IPS-18c (cell line): ENCODE measurements around the gene SMARCA1.

Experiments used
- H3K4me3 ChIP-seq: 2 replicates; pipeline ENCODE4 v1.7.0; 2013; ENCODE audit warnings: low read depth, mild to moderate bottlenecking, low read length, moderate library complexity; ENCODE audit not compliant: insufficient read depth
- H3K9me3 ChIP-seq: one replicate; pipeline ENCODE4 v1.6.1; 2013; ENCODE audit warnings: mild to moderate bottlenecking, low read length, moderate library complexity; ENCODE audit not compliant: control insufficient read depth, insufficient read depth

SMARCA1 gene

GRCh38 chrX:129540722-129541184 is 17.5 kb upstream of the SMARCA1 start:
- Histone ChIP-seq H3K4me3 (peak overlapping the region; percentile 46), H3K9me3 (peaks cover 5% of the 10 kb centered on the region)

GRCh38 chrX:129540068-129540653 is 16.9 kb upstream of the SMARCA1 start, which contains the start of gene OCRL:
TSS of gene OCRL (plus strand) at chrX:129540259. CDS start at chrX:129540440, 181 bp downstream.
- peak within 1 kb of the TSS; percentile 62 for H3K4me3 ChIP-seq
- H3K9me3 ChIP-seq, result peaks cover 5% of the 10 kb centered on the region

DNA sequence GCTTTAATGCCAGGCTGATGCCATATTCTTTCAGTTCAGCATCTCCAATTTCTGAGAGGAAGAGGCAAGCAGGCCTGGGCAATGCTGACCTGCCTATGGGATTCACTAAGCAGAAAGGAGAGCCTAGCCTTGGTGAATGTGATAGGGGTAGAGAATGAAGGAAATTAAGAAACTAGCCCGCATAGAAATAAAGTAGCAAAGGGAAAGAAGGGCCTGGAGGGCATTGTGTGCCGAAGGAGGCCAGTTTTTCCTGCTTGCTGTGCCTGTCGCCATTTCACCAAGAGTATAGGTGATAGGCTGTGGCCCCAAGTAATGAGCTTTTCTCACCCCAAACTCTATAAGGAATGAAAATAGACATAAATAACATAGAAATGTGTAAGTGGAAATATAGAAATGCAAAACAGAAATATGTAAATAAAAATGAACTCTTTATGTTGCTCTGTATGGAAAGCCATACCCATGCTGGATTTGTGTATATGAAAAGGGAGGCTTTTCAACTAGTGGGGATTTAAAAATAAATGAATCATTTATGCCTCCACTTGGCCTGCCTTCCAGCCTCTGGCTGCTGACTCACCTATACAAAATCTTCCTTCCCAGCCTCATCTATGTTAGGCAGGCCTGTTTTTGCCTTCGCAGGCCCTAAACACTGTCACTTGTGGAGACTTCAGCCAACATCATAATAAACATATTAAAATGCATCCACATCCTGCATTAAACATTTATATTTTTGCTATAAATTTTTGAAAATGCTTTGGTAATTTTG is 11.7 kb upstream of the SMARCA1 start:
- Histone ChIP-seq H3K9me3 (peaks cover 4% of the 10 kb centered on the region), H3K4me3 (no peak overlapping the region)

- Histone ChIP-seq H3K9me3 (peaks cover 8% of the 10 kb centered on the region), H3K4me3 (no peak overlapping the region)
Observed at GRCh38 chrX:129531132-129531531, 7.8 kb upstream of the SMARCA1 start.

DNA sequence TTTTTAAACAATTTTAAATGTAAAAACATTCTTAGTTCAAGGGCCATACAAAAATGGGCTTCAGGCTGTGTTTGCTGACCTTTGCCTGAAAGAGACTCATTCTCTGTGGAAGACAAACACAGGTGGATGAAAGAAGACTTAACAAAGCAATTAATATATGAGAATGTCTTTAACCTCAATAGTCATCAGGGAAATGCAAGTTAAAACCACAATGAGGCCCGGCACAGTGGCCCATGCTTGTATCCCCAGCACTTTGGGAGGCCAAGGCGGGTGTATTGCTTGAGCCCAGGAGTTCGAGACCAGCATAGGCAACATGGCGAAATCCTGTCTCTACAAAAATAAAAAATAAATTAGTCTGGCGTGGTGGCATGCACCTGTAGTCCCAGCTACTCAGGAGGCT is 7.1 kb upstream of the SMARCA1 start:
- H3K4me3 ChIP-seq, result no peak overlapping the region
- H3K9me3 ChIP-seq, result peaks cover 8% of the 10 kb centered on the region

GRCh38 chrX:129529685-129530281 is 6.5 kb upstream of the SMARCA1 start:
- Histone ChIP-seq H3K9me3 (peaks cover 8% of the 10 kb centered on the region), H3K4me3 (no peak overlapping the region)

GRCh38 chrX:129525896-129526295 is 2.6 kb upstream of the SMARCA1 start:
- Histone ChIP-seq H3K9me3 (peaks cover 8% of the 10 kb centered on the region), H3K4me3 (no peak overlapping the region)

- Histone ChIP-seq H3K4me3 (no peak overlapping the region), H3K9me3 (peaks cover 4% of the 10 kb centered on the region)
Observed at GRCh38 chrX:129525162-129525561, 1.9 kb upstream of the SMARCA1 start.

GRCh38 chrX:129524250-129524850 is 1.1 kb upstream of the SMARCA1 start:
- H3K4me3 ChIP-seq, result no peak overlapping the region
- H3K9me3 ChIP-seq, result peaks cover 4% of the 10 kb centered on the region

DNA sequence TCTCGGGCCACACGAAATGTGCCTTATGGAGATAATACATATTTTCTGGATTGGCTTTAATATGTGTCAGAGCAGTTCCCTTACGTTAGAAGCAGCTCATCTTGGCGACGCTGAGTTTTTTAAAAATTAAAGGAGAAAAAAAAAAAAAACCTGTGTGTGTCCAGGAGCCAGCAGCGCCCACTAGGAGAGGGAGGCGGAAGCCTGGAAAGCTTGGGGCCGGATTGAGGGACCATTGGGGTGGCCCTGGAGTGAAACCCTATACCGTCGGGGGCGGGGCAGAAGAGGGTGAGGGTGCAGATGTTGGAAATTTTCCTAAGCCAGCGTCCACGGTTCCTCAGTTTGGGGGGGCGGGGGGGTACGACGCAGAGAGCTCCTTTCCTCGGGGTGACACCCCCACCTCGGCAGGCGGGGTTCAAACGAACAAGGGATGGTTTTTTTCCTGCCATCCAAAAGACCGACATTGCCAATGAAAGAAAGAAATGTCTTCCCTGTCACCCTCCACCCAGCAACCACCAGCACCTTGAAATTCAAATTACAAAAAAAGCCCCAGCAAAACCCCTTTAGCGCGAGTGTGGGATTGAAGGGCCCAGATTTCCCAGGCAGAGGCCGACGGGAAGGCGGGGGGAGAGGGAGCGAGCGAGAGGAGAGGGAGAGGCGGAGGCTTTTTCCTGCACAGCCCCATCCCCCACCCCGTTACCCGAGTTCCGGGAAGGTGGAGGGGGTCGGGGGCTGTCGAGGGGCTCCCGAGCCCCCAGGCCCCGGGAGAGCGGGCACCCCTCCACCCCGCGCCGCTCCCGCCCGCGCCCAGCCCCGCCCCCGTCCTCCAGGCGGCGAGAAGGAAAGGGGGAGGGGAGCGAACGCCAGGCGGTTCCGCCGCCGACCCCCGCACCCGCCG is 859 bp downstream of the SMARCA1 start:
- peaks cover 4% of the 10 kb centered on the region for H3K9me3 ChIP-seq
- H3K4me3 ChIP-seq, result peak overlapping the region; percentile 71

GRCh38 chrX:129520151-129520550 is 3.1 kb downstream of the SMARCA1 start:
- Histone ChIP-seq H3K4me3 (no peak overlapping the region), H3K9me3 (no peaks in the 10 kb centered on the region)

DNA sequence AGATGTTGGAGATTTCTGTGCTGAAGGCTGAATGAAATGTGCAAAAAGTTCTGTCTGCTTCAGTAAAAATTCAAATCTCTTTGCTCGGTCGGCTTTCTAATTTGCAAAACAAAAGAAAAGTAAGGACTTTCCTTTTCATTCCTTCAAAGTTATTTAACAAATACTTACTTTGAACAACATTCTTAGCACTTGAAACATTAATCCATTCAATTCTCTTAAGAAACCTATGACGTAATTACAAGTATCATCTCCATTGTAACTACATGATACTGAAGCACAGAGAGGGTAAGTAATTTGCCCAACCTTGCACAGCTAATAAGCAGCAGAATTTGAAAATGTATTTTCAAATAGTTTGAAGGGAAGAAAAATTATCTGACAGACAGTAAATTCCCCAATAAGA is 6.9 kb downstream of the SMARCA1 start:
- no peak overlapping the region for H3K4me3 ChIP-seq

GRCh38 chrX:129512409-129512808 is 10.9 kb downstream of the SMARCA1 start:
- Histone ChIP-seq H3K9me3 (peaks cover 2% of the 10 kb centered on the region), H3K4me3 (no peak overlapping the region)

More for the DNA sequence above, 6.9 kb downstream of the SMARCA1 start:
- peaks cover 2% of the 10 kb centered on the region for H3K9me3 ChIP-seq

GRCh38 chrX:129511689-129512088 is 11.6 kb downstream of the SMARCA1 start:
- no peak overlapping the region for H3K4me3 ChIP-seq

DNA sequence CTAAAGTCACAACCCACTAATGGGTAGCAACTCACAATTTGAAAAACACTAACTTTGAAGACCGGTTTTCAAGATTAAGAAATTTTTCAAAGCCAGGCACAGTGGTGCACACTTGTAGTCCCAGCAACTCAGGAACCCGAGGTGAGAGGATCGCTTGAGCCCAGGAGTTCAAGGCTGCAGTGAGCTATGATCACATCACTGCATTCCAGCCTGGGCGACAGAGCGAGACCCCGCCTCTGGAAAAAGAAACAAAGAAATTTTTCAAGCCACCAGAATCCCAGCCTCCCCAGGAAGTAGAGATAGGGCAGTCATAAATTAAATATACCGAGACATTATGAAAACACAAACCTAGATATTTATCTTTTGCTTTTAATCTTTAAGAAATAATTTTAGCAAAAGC is 13.0 kb downstream of the SMARCA1 start:
- peaks cover 2% of the 10 kb centered on the region for H3K9me3 ChIP-seq
- H3K4me3 ChIP-seq, result no peak overlapping the region

More at GRCh38 chrX:129511689-129512088, 11.6 kb downstream of the SMARCA1 start:
- peaks cover 2% of the 10 kb centered on the region for H3K9me3 ChIP-seq

DNA sequence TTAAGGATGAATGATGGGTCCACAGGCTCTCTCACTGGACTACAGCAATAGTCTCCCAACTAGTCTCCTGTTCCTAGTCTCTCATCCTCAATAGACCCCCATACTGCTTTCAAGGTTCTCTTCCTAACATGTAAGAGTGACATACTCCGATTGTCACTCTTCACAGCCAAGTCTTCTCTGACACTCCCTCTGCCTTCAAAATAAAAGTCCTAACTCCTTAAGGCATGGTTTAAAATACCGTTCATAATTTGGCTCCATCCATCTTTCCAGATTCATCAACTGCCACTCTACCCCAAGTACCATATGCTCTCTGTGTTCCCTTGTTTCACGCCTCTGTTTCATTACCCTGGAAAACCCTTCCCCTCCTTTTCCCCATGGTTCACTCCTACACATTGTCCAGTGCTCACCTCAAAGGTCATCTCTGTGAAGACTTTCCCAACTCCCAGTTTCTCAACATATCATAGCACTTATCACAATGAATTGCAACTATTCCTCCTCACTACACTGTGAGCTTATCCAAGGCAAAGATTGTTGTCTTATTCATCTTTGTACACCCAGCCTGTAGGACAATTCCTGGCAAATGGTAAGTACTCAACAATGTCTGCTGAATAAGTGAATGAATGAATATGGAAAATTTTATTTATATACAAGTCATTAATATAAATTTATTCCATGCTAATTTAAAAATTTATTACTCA is 26.0 kb downstream of the SMARCA1 start:
- H3K4me3 ChIP-seq, result no peak overlapping the region
- peaks cover 9% of the 10 kb centered on the region for H3K9me3 ChIP-seq
